Coronary artery (tissue), 2 donors: ENCODE results near the gene UBE2H.
"Not testable (repeated sequence)": the region's sequence is repeated elsewhere in the genome, so short reads cannot be mapped to it uniquely, and the experiment has no call there.

Experiments
- DNase-seq: peaks from one replicate; pipeline ENCODE4 v3.0.0-alpha.2; 2017; ENCODE audit warnings: low spot score
- H3K27ac ChIP-seq, 2 donors: fragments of 200-600 bp; sonication (generic); one replicate each; pipeline ENCODE4 v1.5.1; 2016 to 2019
- H3K4me3 ChIP-seq: fragments of 200-600 bp; sonication (generic); 2 replicates; pipeline ENCODE4 v1.5.1; 2016; ENCODE audit warnings: mild to moderate bottlenecking, moderate library complexity
- TF ChIP-seq, protein P1 (sequence below): fragments of 200-600 bp; sonication (generic); IDR thresholded peaks from one replicate; pipeline ENCODE4 v1.5.1; 2019; ENCODE audit warnings: antibody characterized with exemption

Gene UBE2H

DNA sequence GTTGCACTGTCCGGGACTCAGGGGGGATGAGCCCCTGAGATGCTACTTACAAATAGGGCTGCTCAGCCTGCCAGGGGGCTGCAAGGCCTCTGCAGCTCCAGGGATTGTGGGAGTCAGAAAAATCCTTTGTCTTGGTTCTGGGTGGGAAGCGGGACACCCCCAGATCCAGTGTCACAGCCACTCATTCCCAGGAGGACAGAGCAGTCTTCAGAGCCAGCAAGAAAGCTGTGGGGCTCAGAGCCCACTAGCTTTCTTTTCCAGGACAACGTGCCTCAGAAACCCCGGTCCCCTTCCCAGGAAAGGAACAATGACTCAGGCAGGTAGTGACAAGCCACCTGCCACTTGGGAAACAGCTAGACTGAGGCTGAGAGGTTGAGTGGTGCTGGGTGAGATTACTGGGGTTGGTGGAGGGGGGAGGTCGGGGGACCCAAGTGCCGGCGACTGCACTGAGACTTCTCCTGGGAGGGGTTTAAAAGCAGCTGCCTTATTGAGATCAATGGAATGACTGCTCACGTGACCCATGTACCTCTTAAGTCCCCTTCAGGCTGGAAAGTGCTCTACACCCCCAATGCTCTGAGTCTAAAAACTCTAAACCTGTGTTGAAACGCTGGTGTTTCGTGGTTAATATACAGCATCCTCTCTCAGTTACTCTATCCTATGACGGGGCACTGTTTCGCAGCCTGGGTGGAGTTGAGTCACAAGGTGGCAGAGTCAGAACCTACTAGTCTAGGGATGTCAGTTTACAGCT, 123.6 kb downstream of the UBE2H start:
- DNase-seq = no peak
- TF ChIP-seq, protein P1, sequence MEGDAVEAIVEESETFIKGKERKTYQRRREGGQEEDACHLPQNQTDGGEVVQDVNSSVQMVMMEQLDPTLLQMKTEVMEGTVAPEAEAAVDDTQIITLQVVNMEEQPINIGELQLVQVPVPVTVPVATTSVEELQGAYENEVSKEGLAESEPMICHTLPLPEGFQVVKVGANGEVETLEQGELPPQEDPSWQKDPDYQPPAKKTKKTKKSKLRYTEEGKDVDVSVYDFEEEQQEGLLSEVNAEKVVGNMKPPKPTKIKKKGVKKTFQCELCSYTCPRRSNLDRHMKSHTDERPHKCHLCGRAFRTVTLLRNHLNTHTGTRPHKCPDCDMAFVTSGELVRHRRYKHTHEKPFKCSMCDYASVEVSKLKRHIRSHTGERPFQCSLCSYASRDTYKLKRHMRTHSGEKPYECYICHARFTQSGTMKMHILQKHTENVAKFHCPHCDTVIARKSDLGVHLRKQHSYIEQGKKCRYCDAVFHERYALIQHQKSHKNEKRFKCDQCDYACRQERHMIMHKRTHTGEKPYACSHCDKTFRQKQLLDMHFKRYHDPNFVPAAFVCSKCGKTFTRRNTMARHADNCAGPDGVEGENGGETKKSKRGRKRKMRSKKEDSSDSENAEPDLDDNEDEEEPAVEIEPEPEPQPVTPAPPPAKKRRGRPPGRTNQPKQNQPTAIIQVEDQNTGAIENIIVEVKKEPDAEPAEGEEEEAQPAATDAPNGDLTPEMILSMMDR = no peak
- Histone ChIP-seq H3K27ac (peak overlapping the region in 1 of 2 donors; percentile 82), H3K4me3 (no peak overlapping the region)

DNA sequence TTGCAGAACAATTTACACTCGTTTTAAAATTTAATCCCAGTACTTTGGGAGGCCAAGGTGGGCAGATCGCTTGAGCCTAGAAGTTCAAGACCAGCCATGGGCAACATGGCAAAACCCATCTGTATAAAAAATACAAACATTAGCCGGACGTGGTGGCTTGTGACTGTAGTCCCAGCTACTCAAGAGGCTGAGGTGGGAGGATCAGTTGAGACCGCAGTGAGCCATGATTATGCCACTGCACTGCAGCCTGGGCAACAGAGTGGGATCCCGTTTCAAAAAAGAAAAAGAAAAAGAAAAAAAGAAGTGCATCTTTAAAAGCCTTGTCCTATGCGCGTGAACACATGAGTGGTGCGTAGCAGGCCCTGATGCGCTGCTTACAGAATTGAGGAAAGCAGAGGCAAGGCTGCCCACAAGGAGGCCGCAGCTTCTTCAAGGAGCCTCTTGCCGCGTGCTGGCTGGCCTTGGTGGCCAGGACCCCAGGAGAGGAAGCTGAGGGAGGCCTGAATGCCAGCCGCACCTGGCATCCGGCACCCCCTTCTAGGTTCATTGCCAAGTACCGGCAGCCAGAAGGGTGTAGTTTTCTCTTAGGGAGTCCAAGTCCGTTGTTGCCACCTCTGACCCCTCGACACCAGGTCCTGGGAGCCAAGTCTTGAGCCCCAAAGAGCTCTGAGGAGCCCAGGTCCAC, 124.5 kb downstream of the UBE2H start:
- Histone ChIP-seq H3K27ac (no peak overlapping the region), H3K4me3 (no peak overlapping the region)
- no peak for DNase-seq
- TF ChIP-seq, protein P1 = no peak

DNA sequence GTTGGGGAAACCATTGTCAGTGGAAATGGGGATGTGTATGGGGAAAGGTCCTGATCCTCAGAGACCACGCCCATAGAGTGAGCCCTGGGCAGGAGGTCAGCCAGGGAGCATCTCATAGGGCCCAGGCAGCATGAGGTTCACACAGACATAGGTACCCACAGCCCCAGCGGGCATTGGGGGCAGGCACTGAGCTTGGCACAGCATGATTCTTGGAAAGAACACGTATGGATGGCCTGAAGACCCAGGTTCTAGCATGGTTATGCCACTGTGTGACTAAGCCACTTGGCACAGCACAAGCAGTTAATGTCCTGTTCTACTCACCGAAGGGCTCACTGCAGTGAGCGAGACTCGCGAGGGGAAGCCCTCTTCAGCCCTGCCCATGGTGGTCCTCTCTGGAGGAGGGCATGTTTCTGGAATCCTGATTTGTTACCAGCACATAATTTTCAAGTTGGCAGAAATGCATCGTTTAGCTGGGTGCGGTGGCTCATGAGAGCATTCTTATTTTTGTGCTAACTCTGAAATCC, 125.2 kb downstream of the UBE2H start:
- H3K27ac ChIP-seq = no peak overlapping the region
- no peak overlapping the region for H3K4me3 ChIP-seq
- no peak for DNase-seq
- TF ChIP-seq, protein P1 = no peak

DNA sequence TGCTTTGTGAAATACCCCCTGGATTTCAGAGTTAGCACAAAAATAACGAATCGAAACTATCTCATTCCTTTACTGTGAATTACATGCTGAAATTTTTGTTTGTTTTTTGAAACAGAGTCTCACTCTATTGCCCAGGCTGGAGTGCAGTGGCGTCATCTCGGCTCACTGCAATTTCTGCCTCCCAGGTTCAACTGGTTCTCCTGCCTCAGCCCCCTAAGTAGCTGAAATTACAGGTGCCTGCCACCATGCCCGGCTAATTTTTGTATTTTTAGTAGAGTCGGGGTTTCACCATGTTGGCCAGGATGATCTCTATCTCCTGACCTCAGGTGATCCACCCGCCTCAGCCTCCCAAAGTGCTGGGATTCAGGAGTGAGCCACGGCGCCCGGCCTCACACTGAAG, 125.9 kb downstream of the UBE2H start:
- H3K27ac ChIP-seq, DNase-seq, H3K4me3 ChIP-seq: not testable (repeated sequence)

DNA sequence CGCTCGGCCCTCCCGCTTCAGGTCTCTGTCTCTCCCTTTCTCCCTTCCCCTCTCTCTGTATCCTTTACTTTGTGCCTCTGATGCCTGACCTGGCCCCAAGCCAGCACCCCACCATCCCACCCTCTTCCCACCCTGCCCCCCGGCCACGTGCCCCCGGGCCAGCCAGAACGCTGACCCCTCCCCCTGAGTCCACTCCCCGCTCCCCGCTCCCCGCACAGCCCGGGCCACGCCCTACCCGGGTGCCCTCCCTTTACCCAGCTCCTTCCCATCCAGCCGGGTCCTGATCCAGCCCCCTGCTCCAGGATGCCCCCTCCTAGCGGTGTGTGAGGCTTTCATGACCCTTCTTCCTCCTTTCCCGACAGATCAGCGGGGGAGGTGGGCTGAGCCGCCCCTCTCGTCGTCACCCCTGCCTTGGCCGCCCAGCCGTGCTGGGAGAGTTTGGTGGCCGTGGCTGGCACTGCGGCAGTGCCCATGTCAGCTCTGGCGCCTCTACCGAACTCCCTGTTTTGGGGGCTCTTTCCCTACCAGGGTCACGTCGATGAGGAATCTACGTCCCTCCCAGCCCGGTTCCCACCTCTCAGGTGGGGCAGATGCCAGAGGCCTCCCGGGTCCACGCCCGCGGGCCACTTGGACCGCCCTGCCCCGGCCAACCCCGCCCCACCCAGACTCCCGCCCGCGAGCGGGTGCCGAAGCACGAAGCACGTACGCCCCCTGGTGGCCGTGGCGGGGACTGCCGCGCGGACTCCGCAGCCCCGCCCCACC, 127.4 kb downstream of the UBE2H start:
- H3K27ac ChIP-seq = peak overlapping the region; percentile 76 to 82
- peak overlapping the region; percentile 89 for H3K4me3 ChIP-seq
- DNase-seq = peak; percentile 90
- TF ChIP-seq, protein P1 = peak; percentile 99

DNA sequence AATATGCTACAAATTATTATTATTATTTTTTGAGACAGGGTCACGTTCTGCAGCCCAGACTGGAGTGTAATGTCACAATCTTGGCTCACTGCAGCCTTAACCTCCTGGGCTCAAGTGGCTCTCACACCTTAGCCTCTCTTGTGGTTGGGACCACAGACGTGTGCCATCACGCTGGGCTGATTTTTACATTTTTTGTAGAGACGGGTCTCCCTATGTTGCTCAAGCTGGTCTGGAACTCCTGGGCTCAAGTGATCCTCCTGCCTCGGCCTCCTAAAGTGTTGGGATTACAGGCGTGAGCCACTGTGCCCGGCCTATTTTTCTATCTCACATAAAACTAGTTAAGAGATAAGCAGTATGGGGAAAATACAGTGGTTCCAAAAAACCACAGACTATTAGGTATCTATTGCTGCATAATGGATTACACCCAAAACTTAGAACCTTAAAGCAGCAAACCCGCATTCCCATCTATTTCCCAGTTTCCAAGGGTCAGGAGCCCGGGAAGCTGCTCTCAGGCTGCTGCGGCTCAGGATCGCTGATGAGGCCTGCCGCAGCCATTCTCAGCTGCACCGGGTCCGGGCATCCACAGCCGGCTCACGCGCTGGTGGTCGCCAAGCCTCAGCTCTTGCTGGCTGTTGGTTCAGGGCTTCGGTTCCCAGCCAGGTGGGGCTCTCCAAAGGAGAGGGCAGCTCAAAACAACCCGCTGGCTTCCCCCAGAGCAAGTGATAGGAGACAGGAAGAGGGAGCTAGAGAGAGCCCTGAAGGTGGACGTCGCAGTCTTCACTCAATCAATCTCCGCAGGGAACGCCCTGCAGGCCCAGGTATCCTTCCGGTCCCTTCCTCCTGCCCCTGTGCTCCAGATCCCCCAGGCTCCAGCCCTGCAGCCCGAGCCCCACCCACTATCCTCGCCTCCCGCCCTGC, 128.2 kb downstream of the UBE2H start:
- Histone ChIP-seq H3K4me3 (peak overlapping the region; percentile 89), H3K27ac (peak overlapping the region; percentile 76 to 82)
- DNase-seq = no peak
- TF ChIP-seq, protein P1 = no peak

DNA sequence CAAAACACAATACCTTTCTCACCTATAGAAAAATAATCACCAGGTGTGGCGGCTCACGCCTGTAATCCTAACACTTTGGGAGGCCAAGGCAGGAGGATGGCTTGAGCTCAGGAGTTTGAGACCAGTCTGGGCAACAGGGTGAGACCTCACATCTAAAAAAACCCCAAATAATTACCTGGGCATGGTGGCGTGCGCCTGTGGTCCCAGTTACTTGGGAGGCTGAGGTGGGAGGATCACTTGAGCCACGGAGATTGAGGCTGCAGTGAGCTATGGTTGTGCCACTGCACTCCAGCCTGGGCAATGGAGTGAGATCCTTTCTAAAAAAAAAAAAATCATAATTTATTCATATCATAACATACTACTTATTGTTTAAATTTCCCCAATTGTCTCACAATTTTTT, 129.6 kb downstream of the UBE2H start:
- H3K27ac ChIP-seq, DNase-seq, H3K4me3 ChIP-seq: not testable (repeated sequence)
